DMS53 (cell line): ENCODE data around the gene DTD1.
A peak's percentile ranks its signal among the peaks of the same experiment; 100 is the strongest.

Source experiments
- DNase-seq: peaks from one replicate; lab custom pipeline; 2025; lab: John Stamatoyannopoulos, UW

DTD1 gene

GRCh38 chr20:18663932-18664331, 76.1 kb downstream of the DTD1 start:
- DNase-seq: no peak

- no peak for DNase-seq
These were observed 77.3 kb downstream of the DTD1 start for GRCh38 chr20:18665135-18665534.

DNA sequence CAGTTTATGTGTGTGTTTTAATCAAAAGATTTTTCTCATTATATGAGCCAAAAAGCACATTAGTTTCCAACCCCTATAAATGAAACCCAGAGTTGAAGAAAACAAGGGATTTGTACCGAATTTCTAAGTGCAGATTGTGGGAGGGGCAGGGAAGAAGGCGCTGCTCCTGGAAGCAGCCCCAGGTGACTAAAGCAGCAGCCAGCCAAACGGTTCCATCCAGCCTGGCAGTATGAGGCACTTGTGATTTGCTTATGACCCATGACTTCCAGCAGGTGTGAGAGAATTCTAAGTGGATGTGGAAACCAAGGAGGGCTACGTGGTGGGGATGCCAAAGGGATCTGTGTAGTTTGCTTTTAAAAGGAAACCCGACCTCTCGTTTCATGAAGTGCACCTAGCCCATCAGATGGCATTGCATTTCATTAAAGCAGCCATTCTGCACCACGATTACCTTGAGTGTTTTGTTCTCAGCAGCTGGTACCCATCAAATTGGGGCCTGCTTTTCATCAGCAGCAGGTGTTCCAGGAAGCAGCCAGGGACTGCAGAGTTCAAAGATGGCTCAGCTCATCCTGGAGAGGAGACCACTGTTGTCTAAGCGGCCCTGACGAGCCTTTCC, 79.1 kb downstream of the DTD1 start:
- peak; percentile 77 for DNase-seq

DNA sequence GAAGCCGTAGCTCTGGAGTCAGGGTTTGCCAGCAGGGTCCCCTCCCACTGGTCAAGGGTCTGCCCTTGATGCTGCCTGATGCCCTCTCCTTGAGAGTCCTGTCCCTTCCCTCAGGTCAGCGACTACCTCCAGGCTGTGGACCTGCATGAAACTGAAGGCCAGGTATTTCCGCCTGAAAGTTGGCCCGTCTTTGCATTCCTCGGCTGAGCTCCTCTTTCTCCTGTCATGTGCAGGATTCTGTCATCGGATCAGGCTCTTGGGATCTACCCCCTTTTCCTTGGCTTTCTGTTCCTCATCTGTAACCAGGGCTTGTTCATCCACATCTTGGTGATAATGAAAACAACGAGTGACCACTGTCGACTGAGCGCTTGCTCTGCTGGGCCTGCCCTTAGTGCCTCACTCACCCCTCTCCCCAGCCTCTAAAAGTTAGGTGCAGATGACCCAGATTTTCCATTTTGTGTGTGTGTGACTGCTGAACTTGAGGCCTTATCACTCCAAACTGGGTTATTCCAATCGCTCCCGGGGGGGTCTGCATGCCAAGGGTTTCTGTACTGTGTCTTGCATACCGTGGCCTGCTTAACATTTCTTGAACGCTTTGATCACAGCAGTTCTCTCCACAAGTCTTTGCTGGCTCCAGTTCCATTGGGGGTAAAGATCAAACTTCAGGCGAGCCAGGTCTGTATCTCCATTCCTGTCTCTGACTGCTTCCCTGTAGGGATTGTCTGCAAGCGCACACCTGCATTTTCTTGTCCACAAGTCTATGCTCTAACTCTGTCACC, 81.6 kb downstream of the DTD1 start:
- no peak for DNase-seq

DNA sequence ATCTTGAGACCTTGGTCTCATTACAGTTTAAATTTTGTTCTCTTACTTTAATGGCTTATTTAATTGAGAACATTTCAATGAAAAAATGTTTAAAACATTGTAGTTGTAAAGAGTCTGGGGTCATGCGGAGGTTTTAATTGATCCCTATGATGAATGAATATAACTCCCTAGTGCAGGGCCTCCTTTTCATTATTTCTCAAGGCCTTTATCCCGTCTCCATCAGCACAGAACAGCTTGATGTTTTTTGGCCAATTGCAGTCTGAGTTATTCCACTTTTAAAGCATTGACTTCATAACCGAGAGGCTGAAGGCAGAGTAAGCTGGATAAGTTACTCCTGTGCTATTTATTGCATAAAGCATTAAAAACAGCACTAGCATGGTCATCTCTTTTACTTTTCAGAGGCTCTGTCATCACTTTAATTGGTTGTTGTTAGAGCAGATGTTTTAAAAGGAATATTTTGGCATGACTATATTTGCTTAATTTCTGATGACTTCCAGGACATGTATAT, 83.4 kb downstream of the DTD1 start:
- DNase-seq: no peak

DNA sequence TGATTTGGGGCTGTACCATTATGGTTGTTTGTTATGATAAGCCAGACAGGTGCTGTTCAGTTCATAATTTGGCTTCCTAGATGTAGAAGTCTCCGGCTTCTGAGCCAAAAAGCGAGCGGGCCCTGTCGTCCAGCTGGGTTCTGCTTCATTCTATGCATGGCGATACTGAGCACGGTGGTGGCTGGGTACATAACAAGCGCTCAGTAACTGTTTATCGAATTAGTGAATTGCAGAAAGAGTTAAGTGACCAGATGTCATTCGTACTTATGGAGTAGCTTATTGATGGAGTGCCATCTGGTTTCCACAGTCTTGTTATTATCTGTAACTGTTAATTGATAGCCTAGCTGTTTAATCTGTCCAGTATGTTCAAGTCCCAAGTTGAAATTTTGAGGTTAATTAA, 85.0 kb downstream of the DTD1 start:
- no peak for DNase-seq

DNA sequence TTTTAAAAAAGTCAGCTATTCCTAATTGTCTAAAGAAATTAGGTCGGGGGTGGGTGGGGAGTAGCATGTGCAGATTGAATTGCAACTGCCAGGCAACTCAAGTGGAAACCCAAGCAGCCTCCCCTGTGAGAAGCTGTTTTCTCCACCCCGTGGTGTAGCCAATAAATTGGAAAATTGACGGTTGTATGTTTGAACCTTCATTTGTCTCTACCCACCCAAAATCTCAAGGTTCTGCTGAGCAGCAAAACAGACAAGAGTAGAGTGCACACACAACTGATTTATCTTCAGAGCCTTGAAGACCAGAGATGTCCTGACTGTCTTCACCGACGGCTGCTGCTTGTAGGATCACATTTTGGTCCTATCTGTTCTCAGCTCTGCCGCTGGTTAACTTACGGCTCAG, 88.5 kb downstream of the DTD1 start:
- DNase-seq: no peak

DNA sequence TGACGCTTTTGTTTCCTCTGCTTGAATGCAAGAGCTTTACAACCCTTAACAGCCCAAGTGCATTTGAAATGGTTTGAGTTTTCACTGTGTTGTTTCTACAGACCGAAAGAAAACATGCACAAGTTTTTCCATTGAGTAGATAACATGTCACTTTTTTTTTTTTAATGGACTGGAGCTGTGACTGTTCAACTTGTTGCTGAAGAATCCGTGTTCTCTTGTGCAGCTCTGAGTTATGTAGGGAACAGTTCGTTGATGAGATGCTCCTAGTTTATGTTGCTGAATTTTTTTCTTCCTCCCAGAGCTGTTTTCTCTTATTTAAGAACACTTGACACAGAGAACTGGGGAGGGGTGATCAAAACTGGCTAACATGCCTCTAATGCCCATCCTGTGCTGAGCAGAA, 89.3 kb downstream of the DTD1 start:
- DNase-seq: no peak

GRCh38 chr20:18678549-18679419, 90.9 kb downstream of the DTD1 start:
- peak; percentile 35 for DNase-seq

- no peak for DNase-seq
These were observed 96.0 kb downstream of the DTD1 start for GRCh38 chr20:18683839-18684238.

GRCh38 chr20:18684775-18685174, 96.9 kb downstream of the DTD1 start:
- no peak for DNase-seq

DNA sequence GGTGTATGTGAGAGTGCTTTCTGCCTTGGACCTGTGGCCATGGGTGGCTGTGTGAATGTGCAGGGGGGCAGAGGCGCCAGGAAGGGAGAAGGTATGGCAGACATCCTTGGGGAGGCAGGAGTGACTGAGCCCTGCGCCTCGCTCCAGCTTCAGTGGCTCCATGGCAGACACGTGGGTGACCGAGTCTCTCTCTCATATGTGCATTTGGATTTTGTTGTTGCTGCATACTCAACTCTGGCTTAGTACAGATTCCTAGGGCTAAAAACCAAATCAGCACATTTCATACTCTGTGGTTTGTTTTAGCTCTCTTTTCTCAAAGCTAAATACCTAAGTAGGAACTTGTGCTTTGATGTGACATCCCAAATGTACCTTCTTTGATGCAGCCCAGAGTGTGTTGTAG, 97.6 kb downstream of the DTD1 start:
- no peak for DNase-seq

DNA sequence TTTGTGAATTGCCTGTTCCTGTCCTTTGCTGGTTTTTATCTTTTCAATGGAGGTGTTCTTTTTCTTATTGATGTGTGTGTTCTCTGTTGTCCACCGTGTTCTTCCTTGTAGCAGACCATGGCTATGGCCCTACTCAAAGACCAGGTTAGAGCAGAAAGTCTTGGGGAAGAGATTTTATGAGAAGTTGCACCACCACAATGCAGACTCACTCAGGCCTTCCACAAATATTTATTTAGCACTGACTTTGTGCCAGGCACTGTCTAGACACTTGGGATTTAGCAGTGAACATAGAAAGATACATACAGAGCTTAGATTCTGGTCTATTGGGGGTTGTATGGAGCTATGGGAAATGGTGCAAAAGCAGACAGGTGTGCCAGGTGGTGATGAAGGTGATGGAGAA, 98.8 kb downstream of the DTD1 start:
- DNase-seq: no peak

- no peak for DNase-seq
These were observed 100.8 kb downstream of the DTD1 start for GRCh38 chr20:18688676-18689075.

DNA sequence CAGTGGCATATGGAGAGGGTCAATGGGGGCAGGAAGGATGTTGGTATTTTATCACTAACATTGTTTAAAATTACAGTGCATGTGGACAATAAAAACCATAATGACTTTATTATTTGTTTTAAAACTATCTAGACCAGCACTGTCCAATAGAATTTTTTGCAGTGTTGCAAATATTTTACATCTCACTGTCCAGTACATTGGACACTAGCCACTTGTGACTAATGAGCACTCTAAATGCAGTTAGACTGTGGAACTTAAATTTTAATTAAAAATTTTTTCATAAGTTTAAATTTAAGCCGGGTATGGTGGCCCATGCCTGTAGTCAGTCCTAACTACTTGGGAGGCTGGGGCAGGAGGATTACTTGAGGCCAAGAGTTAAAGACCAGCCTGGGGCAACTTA, 101.7 kb downstream of the DTD1 start:
- DNase-seq: no peak

DNA sequence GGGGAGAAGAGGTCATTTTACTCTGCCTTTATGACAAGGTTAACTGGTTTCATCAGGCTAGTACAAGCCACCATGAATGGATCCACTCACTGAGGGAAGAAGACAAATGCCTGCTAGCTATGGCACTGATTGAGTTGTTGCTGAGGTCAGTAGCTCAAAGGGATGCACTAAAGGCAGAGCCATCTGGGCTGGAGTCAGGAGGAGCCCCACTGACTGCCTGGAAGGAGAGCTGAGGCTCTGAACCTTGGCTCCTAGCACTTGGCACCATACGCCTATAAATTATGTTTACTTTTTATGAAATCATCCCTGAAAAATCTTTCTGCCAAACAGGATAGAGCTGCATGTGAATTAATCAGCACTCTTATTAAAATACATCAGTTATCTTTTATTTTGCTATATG, 104.6 kb downstream of the DTD1 start:
- DNase-seq: peak; percentile 12

DNA sequence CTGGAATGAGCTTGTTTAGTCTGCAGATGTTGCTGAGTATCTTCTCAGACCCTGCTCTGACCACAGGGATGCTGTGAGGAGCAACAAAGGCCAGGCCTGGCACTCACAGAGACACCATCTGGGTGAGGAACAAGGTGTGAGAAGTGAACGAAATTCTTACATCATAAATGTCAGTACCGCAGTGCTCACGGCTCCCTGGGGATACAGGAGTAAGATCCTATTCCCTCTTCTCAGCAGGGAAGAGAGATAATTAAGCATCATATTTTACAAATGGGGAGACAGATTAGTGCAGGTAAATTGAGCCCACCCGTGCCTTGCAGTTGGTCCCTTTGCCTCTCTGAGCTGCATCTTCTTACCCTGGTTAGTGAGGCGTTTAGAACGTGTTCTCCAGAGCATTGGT, 106.2 kb downstream of the DTD1 start:
- no peak for DNase-seq

GRCh38 chr20:18695175-18695574, 107.3 kb downstream of the DTD1 start:
- no peak for DNase-seq

DNA sequence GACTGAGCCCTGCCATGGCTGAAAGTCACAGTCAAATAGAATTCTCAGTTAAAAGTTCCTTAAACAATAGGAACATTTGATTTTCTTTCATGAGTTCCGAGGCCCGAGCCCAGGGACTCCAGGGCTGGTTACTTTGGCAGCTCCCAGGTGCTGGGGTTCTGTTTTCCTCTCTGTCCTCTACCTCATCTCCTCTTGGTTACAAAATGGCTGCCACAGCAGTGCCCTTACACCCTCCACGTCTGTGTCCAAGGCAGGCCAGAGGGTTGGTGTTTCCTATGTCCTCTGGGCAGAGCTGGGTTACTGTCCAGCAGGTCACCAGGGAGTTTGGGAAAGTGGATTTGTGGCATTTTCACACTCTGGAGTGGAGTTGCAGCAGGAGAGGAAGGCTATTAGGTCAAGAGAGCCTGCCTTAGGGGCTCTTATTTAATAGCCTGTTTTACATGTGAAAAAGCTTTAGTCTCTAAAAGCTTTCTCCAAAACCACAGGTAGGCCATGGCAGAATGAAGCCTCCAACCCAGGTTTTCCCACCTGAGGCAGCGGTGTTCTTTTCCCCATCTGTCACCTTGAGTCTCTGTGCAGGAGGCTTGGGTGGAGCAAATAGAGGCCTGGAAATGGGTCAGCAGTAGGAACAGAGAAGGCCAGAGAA, 111.0 kb downstream of the DTD1 start:
- no peak for DNase-seq

DNA sequence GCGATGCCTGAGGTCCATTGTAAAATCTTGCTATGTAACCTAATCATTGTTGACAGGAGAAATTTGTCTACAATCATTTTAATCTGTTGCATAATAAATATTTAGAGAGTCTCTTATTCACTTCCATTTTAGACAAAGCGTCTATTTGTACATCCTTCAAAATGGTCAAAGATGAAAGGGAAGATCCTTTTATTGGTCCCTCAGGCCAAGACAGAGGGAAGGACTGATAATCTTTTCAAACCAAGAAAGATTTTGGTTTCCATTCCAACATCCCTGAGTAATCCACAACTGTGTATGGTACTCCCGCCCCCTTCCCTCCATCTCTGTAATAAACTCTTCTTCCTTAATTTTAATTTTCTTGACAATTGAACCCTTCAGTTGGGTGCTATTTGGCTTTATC, 114.1 kb downstream of the DTD1 start:
- no peak for DNase-seq

DNA sequence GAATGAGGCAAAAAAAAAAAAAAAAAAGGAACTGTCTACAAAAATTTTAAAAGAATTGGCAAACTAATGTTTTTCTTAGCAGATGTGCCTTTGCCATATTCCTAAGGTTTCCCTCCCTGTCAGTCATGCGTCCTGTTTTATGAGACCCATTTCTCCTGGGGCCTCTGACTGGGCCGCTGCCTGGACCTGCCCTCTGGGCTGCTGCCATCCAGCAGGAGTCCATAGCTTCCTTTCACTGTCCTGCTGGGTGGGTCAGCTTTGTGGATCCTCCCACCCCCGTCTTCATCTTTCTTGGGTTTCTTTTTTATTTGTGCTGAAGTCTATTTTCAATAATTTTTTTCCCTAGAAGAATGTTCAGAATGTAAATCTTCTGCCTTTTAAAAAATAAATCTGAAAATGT, 114.9 kb downstream of the DTD1 start:
- no peak for DNase-seq

DNA sequence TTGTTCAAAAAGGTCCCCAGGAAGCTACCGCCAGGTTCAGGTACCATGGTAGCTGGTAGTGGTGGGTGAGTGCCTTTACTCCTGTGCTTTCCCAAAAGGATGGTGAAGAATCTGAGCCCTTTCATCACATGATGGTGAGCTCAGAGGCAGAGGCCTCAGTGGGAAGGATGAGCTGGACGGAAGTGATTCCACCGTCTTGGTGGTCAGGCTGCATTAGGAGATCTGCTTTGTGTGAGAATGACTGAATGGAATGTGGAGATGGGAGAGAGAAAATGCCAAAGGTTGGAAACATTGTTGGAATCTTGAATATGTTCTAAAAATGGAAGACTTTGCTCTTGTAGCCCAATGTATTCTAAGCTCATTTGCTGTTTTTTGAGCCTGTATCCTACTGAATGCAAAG, 117.6 kb downstream of the DTD1 start:
- no peak for DNase-seq
